Naive thymus-derived CD4-positive, alpha-beta T cell (primary cell): Measurements from ENCODE around the gene MORC3. TPM values are rescaled to one million over a fixed set of nuclear protein-coding genes. Genes with fewer than 3 reads are reported as not detected.
"Not testable (repeated sequence)": the region's sequence is repeated elsewhere in the genome, so short reads cannot be mapped to it uniquely, and the experiment has no call there.

Source experiments
- ATAC-seq: fragments of 150-1000 bp; cut with Tn5 transposase; 2 replicates; pipeline ENCODE4 v1.10.0; 2021; ENCODE audit warnings: mild to moderate bottlenecking, moderate library complexity
- CTCF ChIA-PET: fragments of 350-600 bp; sonication (Branson Sonifier 250); formaldehyde crosslinking; loops from one replicate; lab custom pipeline; 2021; ENCODE audit warnings: antibody characterized with exemption; lab: Charles Lee
- POLR2A ChIA-PET: fragments of 350-600 bp; sonication (Branson Sonifier 250); formaldehyde crosslinking; loops from one replicate; lab custom pipeline; 2021; ENCODE audit warnings: antibody characterized with exemption, inconsistent platforms; lab: Charles Lee
- DNase-seq, 9 donors: peaks; one replicate each; pipeline versions ENCODE4 v3.0.0 to v3.0.0-alpha.2; 2020 to 2022; ENCODE audit warnings: mixed read lengths in 1 of 9
- H3K27ac ChIP-seq: one replicate; pipeline ENCODE4 v1.7.0; 2013; ENCODE audit warnings: mild to moderate bottlenecking, low read depth, low read length, moderate library complexity
- H3K27me3 ChIP-seq, 2 donors: one replicate each; pipeline ENCODE4 v1.7.0; 2013; ENCODE audit warnings: low read length in 2 of 2, mild to moderate bottlenecking in 2 of 2, moderate library complexity in 2 of 2; ENCODE audit not compliant: control insufficient read depth in 2 of 2, insufficient read depth in 2 of 2
- H3K36me3 ChIP-seq, 3 experiments: 1 replicate in 2 of 3; 2 replicates in 1 of 3; pipeline ENCODE4 v1.7.0; 2013; ENCODE audit warnings: low read length in 3 of 3, mild to moderate bottlenecking in 3 of 3, moderate library complexity in 1 of 3; ENCODE audit not compliant: insufficient read depth in 3 of 3, control insufficient read depth in 2 of 3
- H3K4me1 ChIP-seq, 2 donors: one replicate each; pipeline ENCODE4 v1.7.0; 2013; ENCODE audit warnings: low read length in 2 of 2, mild to moderate bottlenecking in 2 of 2, moderate library complexity in 1 of 2; ENCODE audit not compliant: control insufficient read depth in 2 of 2, insufficient read depth in 2 of 2
- H3K4me3 ChIP-seq: 2 replicates; pipeline ENCODE4 v1.7.0; 2013; ENCODE audit warnings: mild to moderate bottlenecking, low read length
- H3K9me3 ChIP-seq, 3 experiments: 1 replicate in 2 of 3; 2 replicates in 1 of 3; pipeline ENCODE4 v1.7.0; 2013; ENCODE audit warnings: low read length in 3 of 3; ENCODE audit not compliant: control insufficient read depth in 2 of 3
- H3K27ac Mint-ChIP-seq, 9 donors: one replicate each; pipeline ENCODE4 v1.8.0; 2020 to 2022; ENCODE audit warnings: mixed read lengths in 9 of 9, mild to moderate bottlenecking in 8 of 9, moderate library complexity in 5 of 9, inconsistent platforms in 2 of 9
- H3K27me3 Mint-ChIP-seq, 5 donors: one replicate each; pipeline ENCODE4 v1.8.0; 2021 to 2022; ENCODE audit warnings: mixed read lengths in 5 of 5, mild to moderate bottlenecking in 1 of 5
- H3K36me3 Mint-ChIP-seq, 5 donors: one replicate each; pipeline ENCODE4 v1.8.0; 2020 to 2022; ENCODE audit warnings: mixed read lengths in 5 of 5, mild to moderate bottlenecking in 3 of 5, inconsistent platforms in 1 of 5
- H3K4me1 Mint-ChIP-seq, 7 donors: one replicate each; pipeline ENCODE4 v1.8.0; 2020 to 2022; ENCODE audit warnings: mixed read lengths in 7 of 7, mild to moderate bottlenecking in 3 of 7, inconsistent platforms in 1 of 7
- H3K4me3 Mint-ChIP-seq, 10 donors: one replicate each; pipeline ENCODE4 v1.8.0; 2020 to 2022; ENCODE audit warnings: mild to moderate bottlenecking in 10 of 10, mixed read lengths in 10 of 10, moderate library complexity in 6 of 10, inconsistent platforms in 2 of 10
- H3K9me3 Mint-ChIP-seq, 11 donors: one replicate each; pipeline ENCODE4 v1.8.0; 2020 to 2022; ENCODE audit warnings: mixed read lengths in 11 of 11, mild to moderate bottlenecking in 4 of 11, inconsistent platforms in 1 of 11, moderate library complexity in 1 of 11
- intact Hi-C, 2 donors: fragments of 100-400 bp; cut with micrococcal nuclease; formaldehyde crosslinking; loops; one replicate each; pipeline ENCODE4 v1.15.1; 2023
- polyA plus RNA-seq, 2 donors: library from polyadenylated mRNA; unstranded; fragments of 300-500 nt; fragmentation: Illumina TruSeq; gene quantifications; one replicate each; pipeline ENCODE4 v1.2.3, GENCODE V29; 2021
- total RNA-seq, 6 experiments: library from RNA in 5 of 6; stranded (reverse) in 5 of 6; gene quantifications; 1 replicate in 5 of 6; 2 replicates in 1 of 6; pipeline ENCODE4 v1.2.3 and lab custom pipeline; 2021 to 2026

Gene MORC3
- total and polyA plus RNA-seq, 7 experiments from 2014 or later: 29.3 to 123 (median 54.9) TPM

- H3K27ac ChIP-seq: peak overlapping the region; percentile 12
- peaks cover 3 to 13% (median 8%) of the 10 kb centered on the region in 5 donors for H3K36me3 Mint-ChIP-seq
- POLR2A ChIA-PET: interaction anchor here (0.6 to 3.4 kb wide), 5 partner anchors 10 to 192 kb away, joined by 3 to 16 read pairs (median 10); partner anchors contain the start of gene MORC3
Observed at GRCh38 chr21:36330904-36331303, 10.9 kb downstream of the MORC3 start.

GRCh38 chr21:36337099-36337509, 17.1 kb downstream of the MORC3 start:
- POLR2A ChIA-PET: interaction anchor here (0.6 to 1.2 kb wide), 3 partner anchors 17 to 150 kb away, joined by 3 read pairs; partner anchors contain the start of gene MORC3
- peak; percentile 52 for ATAC-seq
- no peaks in the 10 kb centered on the region for H3K9me3 Mint-ChIP-seq
- H3K4me1 Mint-ChIP-seq: peaks cover 11 to 47% (median 33%) of the 10 kb centered on the region in 7 donors
- peak overlapping the region in 3 of 9 donors; percentile 16 to 31 (median 19) for H3K27ac Mint-ChIP-seq
- Histone ChIP-seq H3K9me3 (no peaks in the 10 kb centered on the region), H3K4me3 (no peak overlapping the region), H3K4me1 (peaks cover 0 to 3% of the 10 kb centered on the region in 2 donors), H3K27me3 (no peaks in the 10 kb centered on the region), H3K36me3 (peaks cover 13 to 54% (median 30%) of the 10 kb centered on the region in 3 experiments), H3K27ac (no peak overlapping the region)
- CTCF ChIA-PET: interaction anchor here (0.9 to 1.0 kb wide), 2 partner anchors 10 to 16 kb away, joined by 3 read pairs; no protein-coding TSS in a partner anchor
- peaks cover 13 to 37% (median 25%) of the 10 kb centered on the region in 5 donors for H3K36me3 Mint-ChIP-seq
- H3K27me3 Mint-ChIP-seq: no peaks in the 10 kb centered on the region
- intact Hi-C loops: no loop called here
- DNase-seq: no peak
- no peak overlapping the region for H3K4me3 Mint-ChIP-seq

More at GRCh38 chr21:36330904-36331303, 10.9 kb downstream of the MORC3 start:
- Histone ChIP-seq H3K9me3 (no peaks in the 10 kb centered on the region), H3K4me3 (no peak overlapping the region), H3K36me3 (peaks cover 0 to 6% (median 4%) of the 10 kb centered on the region in 3 experiments), H3K4me1 (peaks cover 18 to 23% of the 10 kb centered on the region in 2 donors), H3K27me3 (no peaks in the 10 kb centered on the region)
- H3K4me1 Mint-ChIP-seq: peaks cover 18 to 74% (median 61%) of the 10 kb centered on the region in 7 donors
- CTCF ChIA-PET: interaction anchor here (0.7 to 3.6 kb wide), 9 partner anchors 10 to 241 kb away, joined by 3 to 13 read pairs (median 4); no protein-coding TSS in a partner anchor
- H3K27ac Mint-ChIP-seq: peak overlapping the region in 8 of 9 donors; percentile 72 to 90 (median 86)
- peak in 7 of 9 donors; percentile 32 to 62 (median 55) for DNase-seq
- peak; percentile 92 for ATAC-seq
- peak overlapping the region in 7 of 10 donors; percentile 0 to 65 (median 37) for H3K4me3 Mint-ChIP-seq
- intact Hi-C loops: loop anchor here (1.0 to 2.0 kb wide), 7 partner anchors 11 to 190 kb away; partner anchors contain the start of gene MORC3 (in 1 of the 2)
- H3K9me3 Mint-ChIP-seq: no peaks in the 10 kb centered on the region
- no peaks in the 10 kb centered on the region for H3K27me3 Mint-ChIP-seq

DNA sequence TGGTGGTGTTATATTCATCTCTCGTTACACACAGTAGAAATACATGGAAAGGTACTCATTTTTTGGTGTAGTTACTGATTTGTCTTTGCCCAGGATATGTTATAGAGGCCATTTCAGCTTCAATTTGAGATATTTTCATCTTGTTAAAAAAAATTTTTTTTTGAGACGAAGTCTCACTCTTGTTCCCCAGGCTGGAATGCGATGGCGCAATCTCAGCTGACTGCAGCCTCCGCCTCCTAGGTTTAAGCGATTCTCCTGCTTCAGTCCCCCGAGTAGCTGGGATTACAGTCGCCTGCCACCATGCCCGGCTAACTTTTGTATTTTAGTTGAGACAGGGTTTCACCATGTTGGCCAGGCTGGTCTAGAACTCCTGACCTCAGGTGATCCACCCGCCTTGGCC, 19.0 kb downstream of the MORC3 start:
- H3K36me3 Mint-ChIP-seq: peaks cover 13 to 39% (median 27%) of the 10 kb centered on the region in 5 donors
- DNase-seq: no peak
- peaks cover 13 to 70% (median 30%) of the 10 kb centered on the region in 3 experiments for H3K36me3 ChIP-seq

DNA sequence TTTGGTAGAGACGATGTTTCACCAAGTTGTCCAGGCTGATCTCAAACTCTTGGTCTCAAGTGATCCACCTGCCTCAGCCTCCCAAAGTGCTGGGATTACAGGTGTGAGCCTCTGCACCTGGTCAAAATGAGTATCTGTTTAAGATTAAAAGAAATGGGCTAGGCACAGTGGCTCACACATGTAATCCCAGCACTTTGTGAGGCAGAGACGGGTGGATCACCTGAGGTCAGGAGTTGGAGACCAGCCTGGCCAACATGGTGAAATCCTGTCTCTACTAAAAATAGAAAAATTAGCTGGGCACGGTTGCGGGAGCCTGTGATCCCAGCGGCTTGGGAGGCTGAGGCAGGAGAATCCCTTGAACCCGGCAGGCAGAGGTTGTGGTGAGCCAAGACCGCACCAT, 22.6 kb downstream of the MORC3 start:
- H3K36me3 ChIP-seq: peaks cover 8 to 93% (median 35%) of the 10 kb centered on the region in 3 experiments
- H3K4me1 ChIP-seq, H3K27ac ChIP-seq, H3K27me3 Mint-ChIP-seq, H3K27me3 ChIP-seq, POLR2A ChIA-PET, ATAC-seq, H3K27ac Mint-ChIP-seq, H3K4me3 ChIP-seq, H3K9me3 ChIP-seq, H3K4me3 Mint-ChIP-seq, H3K9me3 Mint-ChIP-seq, DNase-seq: not testable (repeated sequence)
- Mint-ChIP-seq H3K36me3 (peaks cover 11 to 36% (median 27%) of the 10 kb centered on the region in 5 donors), H3K4me1 (peaks cover 0 to 19% (median 5%) of the 10 kb centered on the region in 7 donors)
- intact Hi-C loops: loop anchor here in 1 of 2 donors (5.0 kb wide), 1 partner anchor 35 kb away; no protein-coding TSS in a partner anchor
- CTCF ChIA-PET: interaction anchor here (1.5 kb wide), 1 partner anchor 197 kb away, joined by 3 read pairs; no protein-coding TSS in a partner anchor

More for the DNA sequence above, 19.0 kb downstream of the MORC3 start:
- H3K27ac ChIP-seq: no peak overlapping the region
- H3K4me3 Mint-ChIP-seq: no peak overlapping the region
- H3K27me3 ChIP-seq: no peaks in the 10 kb centered on the region
- no peaks in the 10 kb centered on the region for H3K4me1 ChIP-seq
- no peak for ATAC-seq
- H3K9me3 ChIP-seq: no peaks in the 10 kb centered on the region
- peaks cover 9 to 36% (median 22%) of the 10 kb centered on the region in 7 donors for H3K4me1 Mint-ChIP-seq
- CTCF ChIA-PET: no interaction called here
- H3K27me3 Mint-ChIP-seq: no peaks in the 10 kb centered on the region
- no peak overlapping the region for H3K27ac Mint-ChIP-seq
- no peak overlapping the region for H3K4me3 ChIP-seq
- POLR2A ChIA-PET: interaction anchor here (1.0 kb wide), 1 partner anchor 50 kb away, joined by 4 read pairs; no protein-coding TSS in a partner anchor
- no peaks in the 10 kb centered on the region for H3K9me3 Mint-ChIP-seq
- intact Hi-C loops: no loop called here

GRCh38 chr21:36344931-36345330, 24.9 kb downstream of the MORC3 start:
- CTCF ChIA-PET: no interaction called here
- H3K27ac ChIP-seq: no peak overlapping the region
- no peaks in the 10 kb centered on the region for H3K4me1 ChIP-seq
- H3K9me3 Mint-ChIP-seq: no peaks in the 10 kb centered on the region
- ATAC-seq (no peak), DNase-seq (no peak)
- intact Hi-C loops: loop anchor here in 1 of 2 donors (5.0 kb wide), 1 partner anchor 32 kb away; no protein-coding TSS in a partner anchor
- no peak overlapping the region for H3K4me3 ChIP-seq
- peaks cover 13 to 34% (median 25%) of the 10 kb centered on the region in 5 donors for H3K36me3 Mint-ChIP-seq
- no peaks in the 10 kb centered on the region for H3K27me3 ChIP-seq
- H3K27me3 Mint-ChIP-seq: no peaks in the 10 kb centered on the region
- H3K4me3 Mint-ChIP-seq: no peak overlapping the region
- POLR2A ChIA-PET: interaction anchor here (3.6 kb wide), 1 partner anchor 13 kb away, joined by 9 read pairs; no protein-coding TSS in a partner anchor
- peaks cover 11 to 94% (median 18%) of the 10 kb centered on the region in 3 experiments for H3K36me3 ChIP-seq
- H3K9me3 ChIP-seq: no peaks in the 10 kb centered on the region
- peaks cover 0 to 18% (median 5%) of the 10 kb centered on the region in 7 donors for H3K4me1 Mint-ChIP-seq
- peak overlapping the region in 1 of 9 donors; percentile 42 for H3K27ac Mint-ChIP-seq

DNA sequence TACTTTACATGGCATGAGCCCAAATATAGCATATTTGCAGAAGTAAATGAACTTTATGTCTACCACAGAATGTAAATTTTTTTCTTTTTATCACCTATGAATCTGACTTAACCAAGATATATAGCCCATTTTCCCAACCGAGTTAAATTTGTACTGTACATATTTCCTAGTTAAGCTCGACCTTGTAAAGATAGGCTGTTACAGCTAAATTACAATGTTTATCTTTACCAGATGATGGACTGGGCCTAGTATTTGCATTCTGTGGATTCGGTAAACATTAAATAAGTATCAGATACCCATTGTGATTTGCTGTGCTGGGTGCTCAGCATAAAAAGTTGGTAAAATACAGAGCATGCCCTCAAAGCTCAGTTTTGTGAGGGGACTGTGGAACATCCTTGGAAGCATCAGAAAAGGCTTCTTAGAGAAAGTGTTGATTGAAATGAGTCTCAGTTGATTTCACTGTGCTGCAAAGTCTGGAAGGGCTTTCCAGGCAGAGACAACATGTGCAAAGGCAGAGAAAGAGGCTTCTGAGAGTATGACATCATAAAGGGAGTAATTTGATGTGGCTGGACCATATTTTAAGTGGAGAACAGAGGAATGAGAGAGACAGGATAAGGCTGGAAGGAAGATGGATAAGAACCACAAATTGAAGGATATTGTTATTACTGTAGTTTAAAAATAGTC, 27.4 kb downstream of the MORC3 start:
- Mint-ChIP-seq H3K36me3 (peaks cover 10 to 30% (median 28%) of the 10 kb centered on the region in 5 donors), H3K27ac (peak overlapping the region in 6 of 9 donors; percentile 0 to 66 (median 44)), H3K27me3 (no peaks in the 10 kb centered on the region), H3K4me3 (no peak overlapping the region), H3K9me3 (no peaks in the 10 kb centered on the region), H3K4me1 (peaks cover 2 to 17% (median 7%) of the 10 kb centered on the region in 7 donors)
- no peak for DNase-seq
- Histone ChIP-seq H3K27me3 (no peaks in the 10 kb centered on the region), H3K4me3 (no peak overlapping the region), H3K4me1 (no peaks in the 10 kb centered on the region), H3K36me3 (peaks cover 7 to 86% (median 11%) of the 10 kb centered on the region in 3 experiments), H3K27ac (no peak overlapping the region), H3K9me3 (no peaks in the 10 kb centered on the region)
- ChIA-PET POLR2A (interaction anchor here (0.8 to 3.6 kb wide), 2 partner anchors 10 to 14 kb away, joined by 3 to 9 read pairs; no protein-coding TSS in a partner anchor), CTCF (no interaction called here)
- intact Hi-C loops: no loop called here
- ATAC-seq: no peak
